ENCODE data around the gene GALNT11. TPM values are rescaled to one million over a fixed set of nuclear protein-coding genes. Genes with fewer than 3 reads are reported as not detected.
A peak's percentile ranks its signal among the peaks of the same experiment; 100 is the strongest.
"Not testable (repeated sequence)": the region's sequence is repeated elsewhere in the genome, so short reads cannot be mapped to it uniquely, and the experiment has no call there.

Gene GALNT11
- total and polyA plus RNA-seq, 9 donors, result 20.1 to 57.6 (median 34.3) TPM

- no peaks in the 10 kb centered on the region for H3K27me3 ChIP-seq
- H3K4me3 ChIP-seq, result no peak overlapping the region
- H3K36me3 ChIP-seq, result no peaks in the 10 kb centered on the region
- H3K9me3 ChIP-seq, result no peaks in the 10 kb centered on the region
- no peak overlapping the region for H3K27ac ChIP-seq
- TF ChIP-seq POLR2A (IDR thresholded peaks at IDR 0.05) (no peak), EP300 (IDR thresholded peaks at IDR 0.05) (no peak)
- TF ChIP-seq, protein P1, sequence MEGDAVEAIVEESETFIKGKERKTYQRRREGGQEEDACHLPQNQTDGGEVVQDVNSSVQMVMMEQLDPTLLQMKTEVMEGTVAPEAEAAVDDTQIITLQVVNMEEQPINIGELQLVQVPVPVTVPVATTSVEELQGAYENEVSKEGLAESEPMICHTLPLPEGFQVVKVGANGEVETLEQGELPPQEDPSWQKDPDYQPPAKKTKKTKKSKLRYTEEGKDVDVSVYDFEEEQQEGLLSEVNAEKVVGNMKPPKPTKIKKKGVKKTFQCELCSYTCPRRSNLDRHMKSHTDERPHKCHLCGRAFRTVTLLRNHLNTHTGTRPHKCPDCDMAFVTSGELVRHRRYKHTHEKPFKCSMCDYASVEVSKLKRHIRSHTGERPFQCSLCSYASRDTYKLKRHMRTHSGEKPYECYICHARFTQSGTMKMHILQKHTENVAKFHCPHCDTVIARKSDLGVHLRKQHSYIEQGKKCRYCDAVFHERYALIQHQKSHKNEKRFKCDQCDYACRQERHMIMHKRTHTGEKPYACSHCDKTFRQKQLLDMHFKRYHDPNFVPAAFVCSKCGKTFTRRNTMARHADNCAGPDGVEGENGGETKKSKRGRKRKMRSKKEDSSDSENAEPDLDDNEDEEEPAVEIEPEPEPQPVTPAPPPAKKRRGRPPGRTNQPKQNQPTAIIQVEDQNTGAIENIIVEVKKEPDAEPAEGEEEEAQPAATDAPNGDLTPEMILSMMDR (IDR thresholded peaks at IDR 0.05), result no peak
- DNase-seq, result peak in 2 of 5 donors; percentile 36 to 42
- intact Hi-C loops (cut with DNase I), result no loop called here
- 42 to 56% (median 53%) methylated on average over 8 of the region's 8 CpGs for WGBS, 3 donors
- peaks cover 5% of the 10 kb centered on the region for H3K4me1 ChIP-seq (ENCODE audit: insufficient read depth)
Observed at GRCh38 chr7:152054367-152055230, 29.1 kb downstream of the GALNT11 start.

- no peak overlapping the region for H3K4me3 ChIP-seq
- intact Hi-C loops (cut with DNase I), result no loop called here
- TF ChIP-seq, protein P1 (IDR thresholded peaks at IDR 0.05), result no peak
- TF ChIP-seq POLR2A (IDR thresholded peaks at IDR 0.05), result no peak
- TF ChIP-seq EP300 (IDR thresholded peaks at IDR 0.05), result no peak
- H3K4me1 ChIP-seq (ENCODE audit: insufficient read depth), result peaks cover 1% of the 10 kb centered on the region
- H3K9me3 ChIP-seq, result no peaks in the 10 kb centered on the region
- 96 to 97% (median 96%) methylated on average over 3 of the region's 3 CpGs for WGBS, 3 donors
- DNase-seq, result no peak
- H3K36me3 ChIP-seq, result no peaks in the 10 kb centered on the region
- H3K27ac ChIP-seq, result no peak overlapping the region
- H3K27me3 ChIP-seq, result no peaks in the 10 kb centered on the region
Observed at GRCh38 chr7:152056621-152057274, 31.3 kb downstream of the GALNT11 start.

DNA sequence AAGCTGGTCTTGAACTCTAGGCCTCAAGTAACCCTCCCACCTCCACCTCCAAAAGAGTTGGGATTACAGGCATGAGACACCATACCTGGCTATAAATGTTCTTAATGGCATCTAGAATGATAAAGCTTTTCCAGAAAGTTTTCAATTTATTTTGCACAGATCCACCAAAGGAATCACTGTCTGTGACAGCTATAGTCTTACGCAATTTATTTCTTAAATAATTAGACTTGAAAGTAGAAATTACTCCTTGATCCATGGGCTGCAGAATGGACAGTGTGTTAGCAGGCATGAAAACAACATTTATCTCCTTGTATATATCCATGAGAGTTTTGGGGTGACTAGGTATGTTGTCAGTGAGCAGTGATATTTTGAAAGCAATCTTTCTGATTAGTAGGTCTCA lies 33.8 kb downstream of the GALNT11 start:
- no peaks in the 10 kb centered on the region for H3K27me3 ChIP-seq
- no peak overlapping the region for H3K27ac ChIP-seq
- intact Hi-C loops (cut with DNase I), result no loop called here
- 97 to 98% (median 97%) methylated on average over 1 of the region's 1 CpG for WGBS, 3 donors
- DNase-seq, result no peak
- H3K36me3 ChIP-seq, result no peaks in the 10 kb centered on the region
- H3K4me3 ChIP-seq, result no peak overlapping the region
- H3K9me3 ChIP-seq, result no peaks in the 10 kb centered on the region
- TF ChIP-seq POLR2A (IDR thresholded peaks at IDR 0.05) (no peak), EP300 (IDR thresholded peaks at IDR 0.05) (no peak)
- TF ChIP-seq, protein P1 (IDR thresholded peaks at IDR 0.05), result no peak
- H3K4me1 ChIP-seq (ENCODE audit: insufficient read depth), result peaks cover 1% of the 10 kb centered on the region

DNA sequence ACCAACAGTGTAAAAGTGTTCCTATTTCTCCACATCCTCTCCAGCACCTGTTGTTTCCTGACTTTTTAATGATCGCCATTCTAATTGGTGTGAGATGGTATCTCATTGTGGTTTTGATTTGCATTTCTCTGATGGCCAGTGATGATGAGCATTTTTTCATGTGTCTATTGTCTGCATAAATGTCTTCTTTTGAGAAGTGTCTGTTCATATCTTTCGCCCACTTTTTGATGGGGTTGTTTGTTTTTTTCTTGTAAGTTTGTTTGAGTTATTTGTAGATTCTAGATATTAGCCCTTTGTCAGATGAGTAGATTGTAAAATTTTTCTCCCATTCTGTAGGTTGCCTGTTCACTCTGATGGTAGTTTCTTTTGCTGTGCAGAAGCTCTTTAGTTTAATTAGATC lies 35.6 kb downstream of the GALNT11 start:
- H3K27ac ChIP-seq; H3K27me3 ChIP-seq; DNase-seq; H3K4me3 ChIP-seq; H3K36me3 ChIP-seq; H3K4me1 ChIP-seq (ENCODE audit: insufficient read depth); intact Hi-C loops (cut with DNase I); H3K9me3 ChIP-seq: not testable (repeated sequence)
- WGBS, 3 donors, result 98 to 100% (median 98%) methylated on average over 1 to 2 of the region's 2 CpGs

DNA sequence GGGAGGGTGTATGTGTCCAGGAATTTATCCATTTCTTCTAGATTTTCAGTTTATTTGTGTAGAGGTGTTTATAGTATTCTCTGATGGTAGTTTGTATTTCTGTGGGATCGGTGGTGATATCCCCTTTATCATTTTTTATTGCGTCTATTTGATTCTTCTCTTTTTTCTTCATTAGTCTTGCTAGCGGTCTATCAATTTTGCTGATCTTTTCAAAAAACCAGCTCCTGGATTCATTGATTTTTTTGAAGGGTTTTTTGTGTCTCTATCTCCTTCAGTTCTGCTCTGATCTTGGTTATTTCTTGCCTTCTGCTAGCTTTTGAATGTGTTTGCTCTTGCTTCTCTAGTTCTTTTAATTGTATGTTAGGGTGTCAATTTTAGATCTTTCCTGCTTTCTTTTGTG lies 37.7 kb downstream of the GALNT11 start:
- H3K9me3 ChIP-seq; H3K4me3 ChIP-seq; H3K27me3 ChIP-seq; DNase-seq; H3K36me3 ChIP-seq; intact Hi-C loops (cut with DNase I); H3K27ac ChIP-seq; H3K4me1 ChIP-seq (ENCODE audit: insufficient read depth): not testable (repeated sequence)
- 94 to 98% (median 97%) methylated on average over 3 of the region's 3 CpGs for WGBS, 3 donors

GRCh38 chr7:152063821-152064220 lies 38.3 kb downstream of the GALNT11 start:
- H3K4me3 ChIP-seq; H3K4me1 ChIP-seq (ENCODE audit: insufficient read depth); intact Hi-C loops (cut with DNase I); DNase-seq; H3K27ac ChIP-seq; H3K27me3 ChIP-seq; H3K9me3 ChIP-seq; H3K36me3 ChIP-seq: not testable (repeated sequence)
- WGBS, 3 donors, result 96 to 99% (median 97%) methylated on average over 3 of the region's 3 CpGs

DNA sequence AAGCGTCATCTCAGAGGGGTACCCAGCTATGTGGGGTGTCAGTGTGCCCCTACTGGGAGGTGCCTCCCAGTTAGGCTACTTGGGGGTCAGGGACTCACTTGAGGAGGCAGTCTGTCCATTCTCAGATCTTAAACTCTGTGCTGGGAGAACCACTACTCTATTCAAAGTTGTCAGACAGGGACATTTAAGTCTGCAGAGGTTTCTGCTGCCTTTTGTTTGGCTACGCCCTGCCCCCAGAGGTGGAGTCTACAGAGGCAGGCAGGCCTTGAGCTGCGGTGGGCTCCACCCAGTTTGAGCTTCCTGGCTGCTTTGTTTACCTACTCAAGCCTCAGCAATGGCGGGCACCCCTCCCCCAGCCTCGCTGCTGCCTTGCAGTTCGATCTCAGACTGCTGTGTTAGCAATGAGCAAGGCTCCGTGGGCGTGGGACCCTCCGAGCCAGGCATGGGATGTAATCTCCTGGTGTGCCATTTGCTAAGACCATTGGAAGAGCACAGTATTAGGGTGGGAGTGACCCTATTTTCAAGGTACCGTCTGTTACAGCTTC lies 40.4 kb downstream of the GALNT11 start:
- H3K9me3 ChIP-seq; H3K4me3 ChIP-seq; H3K27ac ChIP-seq; H3K4me1 ChIP-seq (ENCODE audit: insufficient read depth); DNase-seq; H3K36me3 ChIP-seq; intact Hi-C loops (cut with DNase I); H3K27me3 ChIP-seq: not testable (repeated sequence)
- WGBS, 3 donors, result 89 to 94% (median 93%) methylated on average over 10 of the region's 10 CpGs
